ENCODE results near the gene ICE1.

ICE1 gene

GRCh38 chr5:5480481-5481111, 58.1 kb downstream of the ICE1 start:
- TF ChIP-seq FOXP2 (optimal IDR thresholded peaks at IDR 0.05; ENCODE audit: borderline replicate concordance, extremely low read depth, extremely low read length, insufficient read depth): no peak
- TF ChIP-seq SIN3A (IDR thresholded peaks at IDR 0.05; ENCODE audit: borderline replicate concordance, insufficient read depth, low read length): no peak
- TF ChIP-seq REST (IDR thresholded peaks at IDR 0.05; ENCODE audit: insufficient read depth in 1 of 2, low read depth in 2 of 2, low read length in 2 of 2): no peak
- no peak for TF ChIP-seq TAF1 (IDR thresholded peaks at IDR 0.05; ENCODE audit: borderline replicate concordance, insufficient read depth, low read length)
- no peak for TF ChIP-seq POLR2AphosphoS5 (IDR thresholded peaks at IDR 0.05; ENCODE audit: low read depth, low read length)

DNA sequence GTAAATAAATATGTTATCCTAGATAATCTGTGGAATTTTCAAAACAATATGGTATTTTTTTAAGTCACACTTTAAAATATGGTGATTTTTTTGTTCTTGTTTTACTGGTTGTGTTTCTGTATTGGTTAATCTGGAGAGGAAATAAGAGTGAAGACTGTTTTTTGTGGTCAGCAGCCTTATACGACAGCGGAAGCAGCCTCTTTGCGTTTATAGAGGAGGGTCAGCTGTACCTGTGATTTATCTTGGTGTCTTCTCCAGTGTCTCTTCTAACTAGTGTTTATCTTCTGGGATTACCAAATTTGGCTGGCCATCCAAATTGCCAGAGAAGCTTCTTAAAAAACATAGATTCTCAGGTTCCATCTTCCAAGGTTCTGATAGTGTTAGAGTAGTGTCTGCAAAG, 58.7 kb downstream of the ICE1 start:
- TF ChIP-seq POLR2AphosphoS5 (IDR thresholded peaks at IDR 0.05; ENCODE audit: low read depth, low read length) (no peak), TAF1 (IDR thresholded peaks at IDR 0.05; ENCODE audit: borderline replicate concordance, insufficient read depth, low read length) (no peak), REST (IDR thresholded peaks at IDR 0.05; ENCODE audit: insufficient read depth in 1 of 2, low read depth in 2 of 2, low read length in 2 of 2) (no peak), FOXP2 (optimal IDR thresholded peaks at IDR 0.05; ENCODE audit: borderline replicate concordance, extremely low read depth, extremely low read length, insufficient read depth) (no peak), SIN3A (IDR thresholded peaks at IDR 0.05; ENCODE audit: borderline replicate concordance, insufficient read depth, low read length) (no peak)

DNA sequence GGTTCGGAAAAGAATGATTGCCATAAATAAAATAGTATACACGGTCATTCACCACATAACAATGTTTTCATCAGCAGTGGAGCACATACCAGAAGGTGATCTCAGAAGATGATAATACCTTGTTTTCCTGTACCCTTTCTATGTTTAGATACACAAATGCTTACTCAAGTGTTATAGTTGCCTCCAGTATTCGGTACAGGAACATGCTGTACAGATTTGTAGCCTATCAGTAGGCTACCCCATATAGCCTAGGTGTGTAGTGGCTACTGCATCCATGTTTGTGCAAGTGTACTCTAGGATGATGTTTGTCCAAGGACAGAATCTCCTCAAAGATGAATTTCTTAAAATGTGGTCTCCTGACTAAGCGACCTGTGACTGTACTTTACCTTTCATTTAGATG, 59.2 kb downstream of the ICE1 start:
- no peak for TF ChIP-seq SIN3A (IDR thresholded peaks at IDR 0.05; ENCODE audit: borderline replicate concordance, insufficient read depth, low read length)
- TF ChIP-seq FOXP2 (optimal IDR thresholded peaks at IDR 0.05; ENCODE audit: borderline replicate concordance, extremely low read depth, extremely low read length, insufficient read depth): no peak
- no peak for TF ChIP-seq POLR2AphosphoS5 (IDR thresholded peaks at IDR 0.05; ENCODE audit: low read depth, low read length)
- TF ChIP-seq TAF1 (IDR thresholded peaks at IDR 0.05; ENCODE audit: borderline replicate concordance, insufficient read depth, low read length): no peak
- no peak for TF ChIP-seq REST (IDR thresholded peaks at IDR 0.05; ENCODE audit: insufficient read depth in 1 of 2, low read depth in 2 of 2, low read length in 2 of 2)

DNA sequence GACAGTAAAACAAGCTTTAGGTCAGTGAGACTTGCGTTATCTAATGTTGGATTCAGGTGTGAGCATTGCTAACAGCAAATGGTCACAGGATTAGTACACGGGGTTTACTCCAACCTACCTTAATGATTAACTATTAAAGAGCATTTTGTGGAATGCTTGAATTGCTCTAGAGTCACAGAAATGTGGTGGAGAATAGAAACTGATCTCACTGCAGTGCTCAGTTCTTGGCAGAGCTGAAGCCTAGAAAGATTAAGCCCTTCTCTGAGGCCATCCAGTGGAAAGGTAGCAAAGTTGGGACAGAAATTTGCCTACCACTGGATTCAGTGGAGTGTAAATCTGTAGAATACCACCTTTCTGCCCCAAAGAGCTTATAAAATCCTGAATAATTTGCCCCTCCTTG, 60.9 kb downstream of the ICE1 start:
- TF ChIP-seq SIN3A (IDR thresholded peaks at IDR 0.05; ENCODE audit: borderline replicate concordance, insufficient read depth, low read length) (no peak), POLR2AphosphoS5 (IDR thresholded peaks at IDR 0.05; ENCODE audit: low read depth, low read length) (no peak), FOXP2 (optimal IDR thresholded peaks at IDR 0.05; ENCODE audit: borderline replicate concordance, extremely low read depth, extremely low read length, insufficient read depth) (no peak), REST (IDR thresholded peaks at IDR 0.05; ENCODE audit: insufficient read depth in 1 of 2, low read depth in 2 of 2, low read length in 2 of 2) (no peak), TAF1 (IDR thresholded peaks at IDR 0.05; ENCODE audit: borderline replicate concordance, insufficient read depth, low read length) (no peak)
